SKM-1 treated with dmso at 0.1 percent for 144 hours (cell line): ENCODE data around the gene GALNT7.

Source experiments
- DNase-seq: peaks from one replicate; lab custom pipeline; 2025; ENCODE audit not compliant: unreplicated experiment; lab: John Stamatoyannopoulos, UW

Gene GALNT7

GRCh38 chr4:173288698-173289352, 120.2 kb downstream of the GALNT7 start:
- peak; percentile 22 for DNase-seq

DNA sequence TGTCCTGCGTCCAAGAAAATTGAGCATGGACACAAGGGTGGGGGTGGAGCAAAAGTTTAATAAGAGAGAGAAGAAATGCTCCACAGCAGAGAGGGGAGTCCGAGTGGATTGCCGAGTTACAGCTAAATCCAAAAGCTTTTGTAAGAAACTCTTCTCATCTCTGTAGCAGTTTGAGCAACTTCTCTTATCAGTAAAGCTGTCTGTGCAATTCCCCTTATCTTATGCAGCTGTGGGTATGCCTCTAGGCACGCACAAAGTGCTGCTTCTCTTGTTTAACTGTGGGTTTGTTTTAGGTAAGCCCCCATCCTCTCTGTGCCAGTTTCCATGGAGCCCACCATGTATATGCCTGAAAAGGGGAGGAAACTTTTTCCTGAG, 120.7 kb downstream of the GALNT7 start:
- DNase-seq, result peak; percentile 22

GRCh38 chr4:173291899-173292298, 123.3 kb downstream of the GALNT7 start:
- no peak for DNase-seq

DNA sequence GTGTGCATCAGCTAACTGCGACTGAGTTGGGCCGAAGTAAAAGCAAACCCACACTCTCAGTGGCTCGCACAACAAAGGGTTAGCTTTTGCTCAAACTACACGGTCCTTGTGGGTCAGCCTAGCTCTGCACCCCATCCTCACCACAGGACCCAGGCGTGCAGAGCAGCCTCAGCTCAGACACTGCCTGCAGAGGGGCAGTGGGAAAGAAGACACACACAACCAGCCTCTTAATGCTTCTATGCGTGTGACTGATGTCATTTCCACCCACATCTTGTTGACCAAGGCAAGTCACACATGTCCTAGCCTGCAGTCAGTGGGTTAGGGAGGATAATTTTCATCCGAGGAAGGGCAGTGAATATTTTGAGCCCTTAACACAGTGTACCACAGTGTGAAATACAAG, 125.1 kb downstream of the GALNT7 start:
- no peak for DNase-seq

DNA sequence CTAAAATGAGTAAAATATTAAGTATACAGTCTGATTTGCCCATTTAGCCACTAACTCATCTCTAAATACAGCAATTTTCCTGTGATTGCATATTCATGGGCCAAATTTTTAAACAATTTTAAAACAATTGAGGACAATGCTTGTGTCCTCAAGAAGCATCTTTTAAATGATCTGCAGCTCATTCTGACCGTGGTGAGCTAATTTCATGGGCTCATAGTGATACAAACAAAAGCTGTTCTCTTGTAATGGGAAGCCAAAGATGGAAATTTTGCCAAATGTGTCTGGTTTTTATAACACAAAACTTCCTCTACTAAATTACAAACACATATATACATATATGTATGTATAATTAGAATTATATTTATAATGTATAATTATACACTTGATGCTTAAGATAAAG, 125.8 kb downstream of the GALNT7 start:
- DNase-seq, result no peak

- DNase-seq, result no peak
Observed at GRCh38 chr4:173301518-173302201, 133.0 kb downstream of the GALNT7 start.

DNA sequence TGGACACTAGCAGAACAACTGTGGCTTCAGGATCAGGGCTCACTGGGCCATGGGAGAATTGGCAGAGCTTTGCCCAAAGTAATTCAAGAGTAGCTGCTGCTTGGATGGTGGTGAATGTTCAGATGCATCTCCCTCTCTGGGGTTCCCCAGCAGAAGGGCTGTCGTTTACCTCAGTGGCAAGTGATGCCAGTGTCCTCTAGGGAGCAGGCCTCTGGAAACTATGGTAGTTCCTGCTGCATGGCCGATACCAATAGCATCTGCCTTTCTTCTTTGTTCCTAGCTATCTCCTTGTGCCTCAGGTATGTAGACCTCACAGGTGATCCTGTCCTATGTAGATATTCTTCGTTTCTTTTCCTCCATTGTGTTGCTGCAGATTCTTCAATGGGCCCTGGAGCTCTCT, 139.2 kb downstream of the GALNT7 start:
- no peak for DNase-seq

DNA sequence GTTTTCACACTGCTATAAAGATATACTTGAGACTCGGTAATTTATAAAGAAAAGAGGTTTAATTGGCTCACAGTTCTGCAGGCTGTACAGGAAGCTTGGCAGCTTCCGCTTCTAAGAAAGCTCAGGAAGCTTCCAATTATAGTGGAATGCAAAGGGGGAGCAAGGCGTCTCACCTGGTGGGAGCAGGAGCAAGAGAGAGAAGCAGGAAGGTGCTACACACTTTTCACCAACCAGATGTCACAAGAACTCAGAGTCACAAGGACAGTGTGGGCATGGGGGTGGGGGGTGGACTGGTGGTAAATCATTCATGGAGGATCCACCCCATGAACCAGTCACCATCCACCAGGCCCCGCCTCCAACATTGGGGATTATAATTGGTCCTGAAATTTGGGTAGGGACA, 142.8 kb downstream of the GALNT7 start:
- no peak for DNase-seq

DNA sequence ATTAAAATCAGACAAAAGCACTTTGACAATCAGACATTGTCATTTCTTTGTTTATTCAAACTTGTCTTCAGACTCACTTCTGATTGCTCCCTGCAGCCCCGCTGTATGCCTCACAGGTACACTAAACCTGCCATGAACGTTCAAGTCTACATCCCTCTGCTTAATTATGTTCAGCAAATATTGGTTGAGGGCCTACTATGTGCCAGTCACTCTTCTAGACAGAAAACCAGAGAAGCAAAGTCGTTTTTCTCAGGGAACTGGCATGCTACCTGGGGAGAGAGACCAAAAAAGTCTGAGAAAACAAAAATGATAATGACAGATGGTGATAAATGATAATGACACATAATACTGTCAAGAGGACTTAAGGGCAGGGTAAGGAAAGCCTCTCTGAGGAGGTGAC, 146.1 kb downstream of the GALNT7 start:
- DNase-seq, result no peak

GRCh38 chr4:173316060-173316459, 147.4 kb downstream of the GALNT7 start:
- no peak for DNase-seq

GRCh38 chr4:173317004-173317403, 148.4 kb downstream of the GALNT7 start:
- no peak for DNase-seq

- DNase-seq, result no peak
Observed at GRCh38 chr4:173318240-173318639, 149.6 kb downstream of the GALNT7 start.

- no peak for DNase-seq
Observed at GRCh38 chr4:173318648-173319211, 150.1 kb downstream of the GALNT7 start.

GRCh38 chr4:173319696-173320095, 151.1 kb downstream of the GALNT7 start:
- peak; percentile 38 for DNase-seq

GRCh38 chr4:173325007-173325736, 156.6 kb downstream of the GALNT7 start:
- DNase-seq, result no peak

GRCh38 chr4:173328236-173328901, 159.8 kb downstream of the GALNT7 start:
- no peak for DNase-seq

DNA sequence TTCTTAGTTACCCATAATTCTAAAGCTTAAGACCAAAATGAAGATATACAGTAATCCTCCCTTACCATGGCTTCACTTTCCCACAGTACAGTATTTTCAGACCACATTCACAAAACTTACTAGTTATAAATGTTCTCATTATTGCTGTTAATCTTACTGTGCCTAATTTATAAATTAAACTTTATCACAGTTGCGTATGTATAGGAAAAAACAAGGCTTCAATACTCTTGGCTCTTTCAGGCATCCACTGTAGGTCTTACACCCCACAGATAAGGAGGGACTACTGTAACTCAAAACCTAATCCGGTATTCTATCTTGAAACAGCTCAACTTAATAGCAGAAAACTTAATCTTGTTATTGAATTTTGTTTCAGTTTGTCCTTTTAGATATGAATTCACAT, 162.0 kb downstream of the GALNT7 start:
- DNase-seq, result no peak

GRCh38 chr4:173332021-173332487, 163.4 kb downstream of the GALNT7 start:
- peak; percentile 22 for DNase-seq

DNA sequence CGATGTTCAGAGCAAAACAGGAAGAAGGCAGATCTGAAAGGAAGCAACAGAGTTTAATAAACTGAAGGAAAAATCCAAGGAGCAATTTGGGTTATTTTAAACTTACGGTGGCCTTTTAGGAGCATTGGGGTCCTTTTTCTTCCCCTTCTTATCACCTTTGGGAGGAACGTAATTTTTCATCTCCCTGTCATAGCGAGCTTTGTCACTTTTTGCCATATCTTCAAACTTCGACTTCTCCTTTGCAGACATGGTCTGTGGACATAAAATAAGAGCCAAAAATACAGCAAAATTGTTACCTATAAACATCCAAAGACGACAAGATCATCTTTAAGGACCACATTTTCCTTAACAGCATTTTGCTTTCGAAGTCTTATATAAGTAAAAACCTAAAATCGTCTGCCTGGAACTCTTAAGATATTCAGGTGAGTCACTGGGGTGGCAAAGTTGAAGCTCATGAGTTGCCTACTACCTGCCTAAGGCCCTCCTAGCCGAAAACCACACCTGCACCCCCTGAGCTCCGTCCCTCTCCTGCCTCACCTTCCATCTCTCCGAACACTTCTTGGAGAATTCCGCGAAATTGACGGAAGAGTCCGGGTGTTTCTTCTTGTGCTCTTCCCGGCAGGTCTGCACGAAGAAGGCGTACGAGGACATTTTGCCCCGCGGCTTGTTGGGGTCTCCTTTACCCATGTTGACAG, 164.5 kb downstream of the GALNT7 start:
- DNase-seq, result peak; percentile 28

- no peak for DNase-seq
Observed at GRCh38 chr4:173333658-173334084, 165.1 kb downstream of the GALNT7 start.
